NCI-H82 treated with DMSO at 0.1 percent for 48 hours (cell line): ENCODE results near the gene AADAT.
"Not testable (repeated sequence)": the region's sequence is repeated elsewhere in the genome, so short reads cannot be mapped to it uniquely, and the experiment has no call there.

Experiments
- DNase-seq: peaks from one replicate; lab custom pipeline; 2025; ENCODE audit not compliant: unreplicated experiment; lab: John Stamatoyannopoulos, UW

AADAT gene

GRCh38 chr4:170090352-170091052 lies 746 bp upstream of the AADAT start:
- DNase-seq = no peak

DNA sequence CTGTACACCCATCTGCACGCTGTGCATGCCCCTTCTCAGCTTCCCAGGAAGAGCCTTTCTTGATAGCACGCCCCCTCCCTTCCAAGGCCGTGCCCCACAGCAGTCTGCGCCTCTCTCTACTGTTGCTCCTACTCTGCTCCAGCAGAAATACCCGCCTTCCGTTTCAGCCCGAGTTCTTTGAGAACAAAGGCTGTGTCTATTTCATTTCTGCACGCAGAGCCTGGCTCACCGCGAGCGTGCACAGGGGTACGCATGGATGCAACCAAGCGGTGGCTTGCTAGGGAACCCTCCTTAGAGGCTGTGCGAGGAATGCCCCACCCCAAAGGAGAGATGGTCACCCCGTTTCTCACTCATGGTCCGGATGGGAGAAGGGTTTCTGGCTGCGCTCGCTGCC lies 485 bp downstream of the AADAT start:
- DNase-seq = peak; percentile 42

- DNase-seq = no peak
Observed at GRCh38 chr4:170088716-170089115, 1.0 kb downstream of the AADAT start.

DNA sequence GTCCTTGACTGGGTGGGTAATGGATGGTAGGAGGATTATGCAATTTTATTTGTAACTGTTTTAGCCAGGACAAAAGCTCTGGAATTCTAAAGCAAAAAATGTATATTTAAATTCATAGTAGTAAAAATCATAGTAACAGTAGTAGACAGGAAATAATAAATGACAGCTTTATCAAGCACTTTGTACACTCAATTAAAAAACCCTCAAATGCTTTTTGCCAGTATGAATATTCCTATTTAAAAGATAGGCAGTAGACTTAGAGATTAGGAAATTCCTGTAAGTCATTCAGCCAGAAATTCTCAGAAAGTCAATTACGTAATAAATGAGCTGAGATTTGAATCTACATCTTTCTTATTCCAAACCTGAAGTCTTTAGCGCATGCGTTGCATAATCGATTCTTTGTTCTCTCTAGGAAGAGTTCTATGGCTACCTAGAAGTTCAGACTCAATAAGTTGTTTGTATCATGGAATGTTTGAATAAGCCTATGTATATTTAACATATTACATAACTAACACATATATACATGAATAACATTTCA lies 2.5 kb downstream of the AADAT start:
- no peak for DNase-seq

DNA sequence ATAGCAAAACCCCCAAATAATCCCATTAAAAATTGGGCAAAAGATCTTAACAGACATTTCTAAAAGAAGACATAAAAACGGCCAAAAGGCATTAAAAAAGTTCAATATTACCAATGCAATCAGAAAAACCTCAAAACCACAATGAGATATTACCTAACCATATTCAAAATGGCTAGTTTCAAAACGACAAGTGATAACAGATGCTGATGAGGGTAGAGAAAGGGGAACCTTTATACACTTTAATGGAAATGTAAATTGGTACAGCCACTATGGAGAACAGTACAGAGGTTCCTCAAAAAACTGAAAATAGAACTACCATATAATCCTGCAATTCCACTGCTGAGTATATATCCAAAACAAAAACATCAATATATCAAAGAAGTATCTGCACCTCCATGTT lies 6.2 kb downstream of the AADAT start:
- no peak for DNase-seq

GRCh38 chr4:170080496-170080895 lies 9.3 kb downstream of the AADAT start:
- no peak for DNase-seq

- no peak for DNase-seq
Observed at GRCh38 chr4:170079981-170080380, 9.8 kb downstream of the AADAT start.

- DNase-seq = no peak
Observed at GRCh38 chr4:170071196-170071595, 18.6 kb downstream of the AADAT start.

DNA sequence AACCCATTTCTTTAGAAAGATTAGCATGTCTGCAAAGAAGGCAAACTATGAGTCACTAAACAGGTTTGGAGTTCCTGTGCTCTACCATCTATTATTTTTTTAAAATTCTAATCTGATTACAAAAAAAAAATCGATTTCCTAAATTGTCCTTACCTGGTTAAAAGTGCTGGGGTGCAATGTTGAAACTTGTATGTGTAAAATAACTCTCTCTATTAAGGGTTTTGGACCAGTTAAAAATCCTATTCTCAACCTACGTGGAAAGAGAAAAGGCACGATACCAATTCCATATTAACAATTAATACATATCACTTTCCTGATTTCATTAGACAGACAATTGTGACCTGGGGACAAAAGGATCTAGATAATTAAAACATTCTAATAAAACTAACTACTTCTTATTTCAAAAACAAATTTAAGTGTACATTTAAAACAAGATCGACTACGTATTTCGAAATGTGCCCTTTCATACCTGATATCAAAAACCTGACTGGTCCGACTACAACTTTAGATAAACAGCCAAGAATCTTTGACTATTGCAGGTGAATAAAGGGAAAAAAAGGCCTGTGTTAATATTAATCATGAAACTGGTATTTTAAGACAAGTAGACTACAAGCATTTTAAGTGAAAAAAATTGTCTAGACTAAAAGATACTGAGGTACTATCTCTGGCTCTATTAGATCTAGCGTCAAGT lies 21.2 kb downstream of the AADAT start:
- DNase-seq = no peak

GRCh38 chr4:170059421-170059820 lies 30.3 kb downstream of the AADAT start:
- no peak for DNase-seq

DNA sequence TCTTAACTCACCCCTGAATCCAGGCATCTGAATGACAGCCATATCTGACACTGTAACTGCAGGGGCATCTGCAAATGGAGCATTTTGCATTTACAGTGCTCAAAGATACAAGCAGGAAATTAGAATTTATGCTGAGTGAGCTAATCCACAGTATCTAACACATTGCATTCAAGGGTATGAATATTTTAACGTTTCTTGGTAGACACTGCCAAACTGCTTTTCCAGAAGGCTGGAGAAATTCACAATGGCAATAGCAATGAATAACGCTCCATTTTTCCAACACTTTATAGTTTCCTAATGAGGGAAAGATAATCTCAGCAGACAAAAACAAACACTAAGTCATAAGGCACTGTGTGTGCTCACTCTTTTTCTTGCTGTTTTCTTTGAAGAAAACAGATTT lies 30.9 kb downstream of the AADAT start:
- DNase-seq = no peak

DNA sequence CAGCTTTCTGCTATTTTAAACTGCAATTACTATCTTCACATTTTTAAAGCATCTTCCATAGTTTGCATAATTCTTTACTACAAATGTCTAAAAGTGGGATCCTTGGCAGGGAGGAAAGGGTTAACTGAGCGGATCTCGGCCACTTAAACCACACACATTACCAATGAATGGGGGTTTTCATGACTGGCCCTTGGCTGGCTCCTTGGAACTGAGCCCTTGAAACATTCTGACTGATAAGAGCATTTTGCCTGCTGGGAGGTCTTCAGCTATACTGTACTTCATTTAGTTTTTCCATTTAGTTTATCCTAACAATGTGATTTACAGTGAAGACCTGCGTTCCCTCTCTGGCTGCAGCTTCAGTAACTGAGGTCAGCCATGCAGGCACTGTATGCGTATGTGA lies 31.9 kb downstream of the AADAT start:
- no peak for DNase-seq

- DNase-seq = no peak
Observed at GRCh38 chr4:170052919-170053318, 36.8 kb downstream of the AADAT start.

GRCh38 chr4:170051402-170051801 lies 38.4 kb downstream of the AADAT start:
- no peak for DNase-seq

- no peak for DNase-seq
Observed at GRCh38 chr4:170049766-170050165, 40.0 kb downstream of the AADAT start.

DNA sequence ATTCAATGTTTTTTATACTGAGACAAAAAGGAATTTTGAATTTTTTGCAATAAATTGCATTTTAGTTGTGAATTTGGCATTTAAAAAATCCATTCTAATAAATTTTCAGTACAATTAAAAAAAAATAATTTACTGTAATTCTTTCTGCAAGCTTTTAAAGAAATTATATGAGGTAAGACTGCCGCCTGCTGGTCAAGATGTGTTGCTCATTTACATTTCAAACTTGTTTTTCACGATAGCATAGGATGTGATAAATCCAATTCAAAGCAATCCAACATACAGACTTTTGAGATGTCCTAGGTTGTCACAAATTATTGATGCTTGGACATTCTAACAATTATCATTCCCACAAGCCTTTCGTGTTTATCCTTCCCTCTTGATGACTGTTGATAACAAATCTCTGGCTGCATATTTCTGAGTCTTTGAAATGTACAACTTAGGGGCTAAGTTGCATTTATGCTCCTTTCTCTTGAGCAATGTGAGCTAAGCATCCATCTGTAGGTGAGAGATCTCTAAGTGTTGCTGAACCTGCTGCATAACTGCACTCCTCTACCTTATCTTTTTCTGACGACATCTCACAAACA lies 41.9 kb downstream of the AADAT start:
- DNase-seq = peak; percentile 38

GRCh38 chr4:170046156-170046555 lies 43.6 kb downstream of the AADAT start:
- not testable (repeated sequence) for DNase-seq

- no peak for DNase-seq
Observed at GRCh38 chr4:170040031-170040680, 49.6 kb downstream of the AADAT start.

- no peak for DNase-seq
Observed at GRCh38 chr4:170038769-170039168, 51.0 kb downstream of the AADAT start.

DNA sequence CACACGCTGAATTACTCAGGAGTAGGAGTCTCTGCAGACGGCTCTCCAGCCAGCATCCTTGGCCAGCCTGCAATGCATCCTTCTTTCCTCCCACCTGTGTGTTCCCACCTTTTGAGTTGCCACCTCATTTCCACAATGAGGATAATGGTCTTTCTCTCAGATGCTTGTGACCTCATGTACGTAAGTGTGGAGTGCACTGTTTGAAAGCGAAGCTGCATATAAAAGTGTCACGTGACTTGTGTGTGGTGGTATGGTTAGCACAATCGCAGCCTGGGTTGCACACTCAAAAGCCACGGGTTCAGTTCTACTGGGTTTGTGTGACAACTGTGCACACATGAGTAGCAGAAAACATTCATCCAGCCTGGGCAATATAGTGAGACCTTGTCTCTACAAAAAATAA lies 51.5 kb downstream of the AADAT start:
- DNase-seq = no peak

- no peak for DNase-seq
Observed at GRCh38 chr4:170037481-170037880, 52.3 kb downstream of the AADAT start.

GRCh38 chr4:170035845-170036244 lies 53.9 kb downstream of the AADAT start:
- DNase-seq = no peak
